ENCODE measurements around the gene MRPL10.

MRPL10 gene

GRCh38 chr17:47821424-47822391 lies 9.6 kb downstream of the MRPL10 start, which contains the start of gene OSBPL7 (continued):
- TF ChIP-seq ZBTB11 (tag by site-specific recombination; conservative IDR thresholded peaks at IDR 0.05; ENCODE audit: low read depth), result peak; percentile 90
- no peak for TF ChIP-seq ZNF302 (tag by site-specific recombination; IDR thresholded peaks at IDR 0.05; ENCODE audit: low read depth)
- no peak for TF ChIP-seq ZNF112 (tag by site-specific recombination; IDR thresholded peaks at IDR 0.05)
- peak; percentile 70 for TF ChIP-seq SP7 (tag by site-specific recombination; IDR thresholded peaks at IDR 0.05)
- TF ChIP-seq ZNF664 (tag by site-specific recombination; IDR thresholded peaks at IDR 0.05), result no peak
- no peak for TF ChIP-seq KLF10 (tag by site-specific recombination; IDR thresholded peaks at IDR 0.05)
- no peak for TF ChIP-seq ZSCAN18 (tag by site-specific recombination; IDR thresholded peaks at IDR 0.05)
- TF ChIP-seq ZNF560 (tag by site-specific recombination; IDR thresholded peaks at IDR 0.05; ENCODE audit: borderline replicate concordance), result no peak
- TF ChIP-seq ZNF561 (tag by site-specific recombination; IDR thresholded peaks at IDR 0.05; ENCODE audit: borderline replicate concordance), result no peak; the same call in 1 of the 2 replicates
- no peak for TF ChIP-seq ZNF121 (tag by site-specific recombination; IDR thresholded peaks at IDR 0.05)
- TF ChIP-seq PRDM1 (tag by site-specific recombination; IDR thresholded peaks at IDR 0.05), result no peak
- no peak for TF ChIP-seq ZNF169 (tag by site-specific recombination; IDR thresholded peaks at IDR 0.05)
- TF ChIP-seq ZNF530 (tag by site-specific recombination; IDR thresholded peaks at IDR 0.05; ENCODE audit: low read depth), result no peak
- no peak for TF ChIP-seq ZNF747 (tag by site-specific recombination; IDR thresholded peaks at IDR 0.05)
- no peak for TF ChIP-seq ZNF449 (tag by site-specific recombination; IDR thresholded peaks at IDR 0.05)
- TF ChIP-seq ZNF2 (tag by site-specific recombination; IDR thresholded peaks at IDR 0.05), result 0 out of 2 replicates have a peak, but pooled peaks have one; percentile 30
- no peak for TF ChIP-seq ZNF26 (tag by site-specific recombination; IDR thresholded peaks at IDR 0.05)
- peak; percentile 96 for TF ChIP-seq ZNF366 (tag by site-specific recombination; conservative IDR thresholded peaks at IDR 0.05)
- TF ChIP-seq ELK4 (IDR thresholded peaks at IDR 0.05; ENCODE audit: borderline replicate concordance, low read depth, low read length), result no peak
- TF ChIP-seq ZFP69B (tag by site-specific recombination; IDR thresholded peaks at IDR 0.05), result peak; percentile 60; the same call in 1 of the 2 replicates
- no peak for TF ChIP-seq KLF7 (tag by site-specific recombination; IDR thresholded peaks at IDR 0.05; ENCODE audit: borderline replicate concordance)
- peak; percentile 18; the same call in 1 of the 2 replicates for TF ChIP-seq INSM2 (tag by site-specific recombination; IDR thresholded peaks at IDR 0.05)
- TF ChIP-seq ZNF670 (tag by site-specific recombination; IDR thresholded peaks at IDR 0.05; ENCODE audit: low read depth), result no peak
- TF ChIP-seq ZNF18 (tag by site-specific recombination; IDR thresholded peaks at IDR 0.05), result no peak

All from HEK293 (cell line).